GM19467 (cell line): ENCODE measurements around the gene TBKBP1.

Experiments
- ATAC-seq: cut with Tn5 transposase; IDR thresholded peaks from one replicate; pipeline ENCODE4 v1.9.1; 2021; ENCODE audit warnings: mild to moderate bottlenecking, moderate library complexity; ENCODE audit not compliant: unreplicated experiment

The TBKBP1 gene

GRCh38 chr17:47713980-47714700, 20.2 kb downstream of the TBKBP1 start:
- ATAC-seq = no peak

GRCh38 chr17:47714773-47715396, 20.9 kb downstream of the TBKBP1 start:
- no peak for ATAC-seq

DNA sequence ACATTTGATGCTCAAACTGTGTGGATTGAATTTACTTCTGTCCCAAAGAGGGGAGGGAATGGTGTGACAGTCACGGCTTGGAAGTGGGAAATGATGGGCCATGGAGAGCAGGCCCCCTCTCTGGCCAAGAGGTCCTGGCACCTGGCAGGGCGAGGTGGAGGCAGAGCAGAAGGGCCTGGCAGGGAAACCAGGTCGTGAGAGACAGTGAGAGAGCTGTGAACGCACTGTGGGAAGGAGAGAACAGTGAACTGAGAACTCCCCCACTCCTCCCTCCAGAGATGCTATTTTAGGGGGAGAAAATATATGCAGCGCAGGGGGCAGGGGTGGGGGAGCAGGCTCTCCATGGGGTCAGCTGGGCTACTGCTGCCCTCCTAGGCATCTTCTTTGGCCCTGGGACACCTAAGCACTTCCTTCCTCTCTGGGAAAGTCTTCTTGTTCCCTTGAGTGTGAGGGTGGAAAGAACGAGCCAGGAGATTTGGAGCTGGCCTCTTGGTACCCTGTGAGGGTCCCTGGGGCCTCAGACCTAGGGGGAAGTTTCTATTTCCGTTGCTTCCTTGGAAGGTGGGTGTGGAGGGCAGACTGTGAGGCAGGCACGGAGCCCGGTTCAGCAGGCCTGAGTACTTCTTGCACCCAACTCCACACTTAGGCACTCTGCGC, 21.8 kb downstream of the TBKBP1 start:
- no peak for ATAC-seq

DNA sequence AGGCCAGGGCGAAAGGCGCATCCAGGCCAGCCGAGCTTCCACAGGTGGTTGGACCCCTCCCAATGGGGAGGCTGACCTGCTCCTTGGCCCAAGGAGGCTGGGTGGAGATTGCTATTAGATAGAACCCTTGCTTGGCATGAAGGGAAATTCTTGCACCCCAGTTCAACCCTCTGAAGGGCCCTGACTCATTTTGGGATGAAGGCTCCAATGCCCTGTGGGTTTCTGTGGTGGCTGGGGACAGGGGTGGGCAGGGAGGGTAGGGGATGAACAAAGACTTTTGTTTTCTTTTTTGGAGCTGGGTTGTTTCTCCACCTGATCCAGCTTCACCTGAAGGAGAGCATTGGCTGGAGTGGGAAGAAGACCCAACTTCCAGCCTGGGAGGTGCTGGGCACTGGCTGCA, 22.4 kb downstream of the TBKBP1 start:
- no peak for ATAC-seq

DNA sequence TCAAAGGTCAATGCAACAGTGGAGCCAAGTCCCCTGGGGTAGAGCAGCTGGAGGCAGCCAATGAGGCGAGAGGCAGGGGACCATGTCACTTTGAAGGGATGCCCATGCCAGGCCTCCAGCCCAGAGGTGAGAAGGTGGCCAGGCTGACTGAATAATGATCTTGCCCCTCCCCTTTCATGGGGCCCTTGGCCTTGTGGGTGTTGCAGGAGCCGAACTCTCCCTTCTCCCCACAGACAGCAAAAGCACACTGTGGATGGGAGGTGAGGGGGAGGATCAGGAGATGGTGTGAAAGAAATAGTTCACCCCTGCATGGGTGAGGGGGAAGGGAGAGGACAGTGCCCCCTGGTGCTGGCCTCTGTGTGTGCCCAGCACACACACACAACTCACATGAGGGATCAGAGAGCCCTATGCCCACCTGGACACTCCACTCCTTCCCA, 23.3 kb downstream of the TBKBP1 start:
- ATAC-seq = no peak

- ATAC-seq = no peak
Observed at GRCh38 chr17:47717979-47718621, 24.1 kb downstream of the TBKBP1 start.

GRCh38 chr17:47718634-47719405, 24.9 kb downstream of the TBKBP1 start:
- no peak for ATAC-seq

DNA sequence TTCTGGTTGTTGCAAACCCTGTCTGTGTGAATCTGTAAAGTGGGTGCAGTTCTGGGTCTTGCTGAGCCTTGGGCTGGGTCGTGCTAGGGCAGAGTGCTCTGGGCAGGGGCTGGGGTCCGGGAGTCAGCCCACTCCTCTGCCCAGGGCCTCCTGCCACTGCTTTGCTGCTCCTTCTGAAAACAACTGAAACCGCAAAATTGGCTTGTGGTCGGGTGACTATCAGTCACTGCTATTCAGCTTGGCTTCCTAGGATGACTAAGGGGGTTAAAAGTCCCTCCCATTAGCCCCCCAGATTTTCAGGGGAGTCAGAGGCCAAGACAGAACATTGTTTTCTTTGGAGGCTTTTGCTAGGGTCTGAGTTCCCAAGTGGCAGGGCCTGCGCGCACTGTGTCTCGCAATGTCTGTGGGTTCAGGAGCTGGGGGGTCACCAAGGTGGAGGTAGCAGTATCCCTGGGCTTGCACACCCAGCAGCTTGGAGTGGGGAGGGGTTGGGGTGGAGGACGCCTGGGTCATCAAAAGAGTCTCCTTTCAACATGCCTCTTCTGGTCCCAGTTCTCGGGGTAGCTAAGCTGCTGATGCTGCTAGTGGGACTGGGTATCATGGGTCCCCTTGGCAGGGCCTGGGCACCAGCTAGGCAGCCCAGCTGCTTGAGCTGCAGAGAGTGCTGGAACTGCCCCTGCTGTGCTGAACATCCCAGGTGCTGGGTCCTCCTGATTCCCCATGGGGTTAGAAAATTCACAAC, 25.6 kb downstream of the TBKBP1 start:
- no peak for ATAC-seq

- ATAC-seq = no peak
Observed at GRCh38 chr17:47720196-47720595, 26.2 kb downstream of the TBKBP1 start.

DNA sequence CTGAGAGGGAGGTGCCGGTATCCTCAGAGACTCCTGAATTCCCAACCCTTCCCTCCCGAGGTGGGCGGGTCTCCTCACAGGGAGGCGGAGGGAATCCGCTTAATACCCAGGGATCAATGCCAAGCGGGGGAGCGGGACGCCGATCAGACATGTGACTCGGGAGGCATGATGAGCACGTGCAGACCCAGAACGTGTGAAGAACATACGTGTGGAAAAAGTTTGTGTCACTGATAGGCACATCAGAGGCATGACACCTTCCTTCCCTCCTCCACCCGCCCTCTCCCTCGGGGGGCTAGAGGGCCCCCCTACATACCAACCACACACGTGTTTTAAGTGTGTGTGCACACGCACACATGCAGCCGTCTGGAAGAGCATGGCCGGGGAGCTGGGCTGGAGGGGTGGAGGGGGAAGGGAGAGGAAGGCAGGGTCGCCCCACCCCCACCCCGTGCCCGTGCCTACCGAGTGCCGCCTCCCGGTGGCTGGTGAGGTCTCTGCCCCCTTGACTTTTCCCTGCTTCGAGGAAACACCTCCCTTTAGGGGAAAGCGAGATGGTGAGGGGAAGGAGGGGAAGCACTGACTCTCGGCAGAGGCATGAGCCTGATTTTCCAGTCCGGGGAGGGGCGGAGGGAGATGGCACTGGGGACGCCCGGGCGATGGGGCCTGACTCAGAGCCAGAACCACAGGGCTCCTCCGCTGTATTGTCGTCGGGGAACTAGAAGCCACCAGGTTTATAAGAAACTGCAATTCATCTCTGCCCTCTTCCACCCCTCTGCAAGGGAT, 27.0 kb downstream of the TBKBP1 start:
- ATAC-seq = no peak

DNA sequence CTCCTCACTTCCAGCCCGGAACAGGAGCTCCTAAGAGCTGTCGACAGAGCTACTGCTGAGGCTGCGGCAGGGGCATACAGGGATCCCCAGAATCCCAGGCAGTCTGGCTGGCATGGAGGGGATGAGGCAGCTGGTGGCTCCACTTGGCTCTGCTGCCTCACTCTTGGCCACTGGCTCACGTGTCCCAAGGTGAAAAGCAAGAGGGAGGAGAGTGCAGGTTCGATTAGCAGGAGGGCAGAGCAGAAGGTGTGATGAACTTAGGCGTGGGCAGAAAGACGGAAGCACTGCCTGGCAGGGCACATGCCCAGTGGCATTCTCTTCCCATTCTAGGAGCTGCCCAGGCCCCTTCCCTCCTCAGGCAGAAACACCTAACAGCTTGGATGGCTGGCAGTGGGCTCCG, 27.8 kb downstream of the TBKBP1 start:
- no peak for ATAC-seq

DNA sequence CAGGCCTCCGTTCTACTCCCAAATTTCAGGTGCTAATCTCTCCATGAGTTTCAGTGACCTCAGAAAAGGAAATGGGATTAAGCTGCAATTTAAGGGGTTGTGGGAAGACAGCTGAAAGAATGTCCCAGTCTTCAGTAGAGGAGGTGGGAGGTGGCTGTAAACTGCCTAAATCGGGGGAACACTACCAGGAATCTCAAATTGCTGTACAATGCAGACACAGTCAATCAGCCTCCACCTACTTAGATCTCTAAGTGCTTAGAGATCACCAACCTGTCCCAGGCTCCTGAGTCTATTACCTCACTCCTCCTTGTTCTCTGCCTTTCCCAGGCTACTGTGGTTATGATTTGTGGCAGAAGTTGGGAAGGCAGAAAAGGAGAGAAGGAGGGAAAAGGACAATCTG, 30.7 kb downstream of the TBKBP1 start:
- ATAC-seq = no peak

DNA sequence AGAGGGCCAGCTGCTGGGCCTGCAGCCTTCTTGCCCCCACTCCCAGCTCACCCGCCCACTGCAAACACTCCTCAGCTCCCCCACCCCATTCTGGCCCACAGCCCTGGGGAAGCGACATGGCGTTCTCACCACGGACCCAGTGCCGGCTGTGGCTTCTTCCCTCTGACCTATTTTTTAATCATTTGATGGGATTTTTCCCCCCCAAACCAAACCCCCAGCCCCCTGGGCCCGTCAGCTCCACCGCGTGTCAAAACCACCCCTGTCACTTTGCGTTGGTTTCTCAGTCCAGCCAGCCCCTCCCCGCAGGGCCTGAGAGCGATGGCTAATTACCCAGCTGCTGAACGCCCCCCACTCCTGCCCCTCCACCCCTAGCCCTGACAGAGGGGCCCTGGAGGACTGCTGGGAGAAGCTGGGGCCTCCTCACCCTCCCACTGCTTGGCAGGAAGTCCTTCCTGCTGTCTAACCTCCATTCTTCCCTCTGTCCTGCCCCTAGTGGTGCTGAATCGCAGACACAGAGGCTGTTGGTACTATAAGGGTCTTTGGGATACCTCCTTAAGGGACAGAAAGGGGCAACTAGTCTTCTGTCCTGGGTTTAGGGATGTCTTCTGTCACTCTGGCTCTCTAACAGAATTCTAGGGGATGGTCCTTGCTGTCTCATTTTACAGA, 31.6 kb downstream of the TBKBP1 start:
- no peak for ATAC-seq

GRCh38 chr17:47726796-47727703, 33.1 kb downstream of the TBKBP1 start:
- ATAC-seq = no peak

DNA sequence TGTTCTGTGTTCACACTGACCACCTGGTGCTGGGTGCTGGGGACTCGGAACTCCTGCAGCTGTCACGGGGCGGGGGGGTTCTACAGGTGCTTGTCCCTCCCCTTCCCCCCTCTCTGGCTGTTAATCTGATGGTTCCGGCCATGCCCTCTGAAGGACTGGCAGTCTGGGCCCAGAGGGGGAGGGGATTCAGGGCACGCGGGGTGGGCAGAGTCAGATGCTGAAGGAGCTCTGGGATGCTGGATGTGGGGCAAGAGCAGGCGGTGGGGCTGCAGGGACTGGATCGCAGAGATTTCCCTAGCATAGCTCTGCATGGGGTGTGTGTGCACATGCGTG, 33.7 kb downstream of the TBKBP1 start:
- ATAC-seq = no peak

DNA sequence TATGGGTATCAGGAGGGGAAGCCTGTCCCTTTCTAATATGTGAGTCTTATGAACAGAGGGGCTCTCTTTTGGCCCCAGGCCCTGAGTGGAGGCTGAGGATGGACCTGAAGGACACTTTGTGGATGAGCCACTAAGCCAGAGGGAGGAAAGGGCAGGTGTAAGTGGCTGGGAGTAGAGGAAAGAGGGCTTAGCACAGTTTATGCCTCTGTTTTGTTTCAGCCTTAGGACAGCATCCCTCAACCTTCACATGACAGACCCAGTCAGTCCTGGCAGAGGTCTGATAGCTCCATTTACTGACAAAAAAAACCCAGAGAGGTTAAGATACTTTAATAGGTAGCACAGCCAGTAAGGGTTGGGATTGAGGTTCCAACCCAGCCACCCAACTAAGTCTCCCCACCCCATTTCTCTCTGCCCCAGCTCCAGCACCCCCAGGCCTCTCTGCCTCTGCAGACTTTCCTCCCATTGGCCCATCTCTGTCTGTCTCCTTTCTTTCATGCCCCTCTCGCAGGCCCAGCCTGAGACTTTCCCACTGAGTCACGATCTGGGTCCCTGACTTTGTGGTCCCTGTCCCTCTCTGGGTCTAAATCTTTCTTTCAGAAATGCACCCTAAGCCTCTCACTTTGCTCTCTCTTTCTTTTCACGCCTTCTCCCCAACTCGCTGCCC, 34.4 kb downstream of the TBKBP1 start:
- ATAC-seq = no peak

DNA sequence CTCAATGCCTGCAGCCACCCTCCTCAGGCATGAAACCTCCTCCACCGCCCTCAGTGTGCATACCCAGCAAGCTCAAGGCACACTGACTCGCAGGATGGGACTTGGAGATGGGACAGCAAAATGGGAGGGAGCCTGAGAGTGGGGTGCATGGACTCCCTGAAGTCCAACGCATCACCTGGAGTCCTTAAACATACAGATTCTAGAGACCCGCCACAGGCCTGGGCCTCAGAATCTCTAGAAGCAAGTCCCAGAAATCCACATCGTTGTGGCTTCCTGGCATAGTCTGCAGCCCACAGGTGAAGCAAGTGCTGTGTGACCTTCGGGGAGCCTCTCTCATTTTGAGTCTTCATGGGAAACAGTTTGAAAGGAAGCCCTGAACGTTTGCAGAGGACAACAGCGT, 35.5 kb downstream of the TBKBP1 start:
- no peak for ATAC-seq

- ATAC-seq = no peak
Observed at GRCh38 chr17:47730681-47731080, 36.7 kb downstream of the TBKBP1 start.
